Activated T-cell treated with anti-CD3 and anti-CD28 coated beads for 48 hours (primary cell): Measurements from ENCODE around the gene UBXN2A.

ENCODE experiments used
- DNase-seq: peaks from one replicate; pipeline ENCODE4 v3.0.0-alpha.2; 2020; ENCODE audit warnings: low read depth

Gene UBXN2A

GRCh38 chr2:24046930-24047702 is 106.9 kb downstream of the UBXN2A start, which contains the start of gene WDCP:
WDCP (minus strand) TSS chr2:24047391; CDS start chr2:24039494, 7,897 bp downstream.
- DNase-seq = peak; percentile 86

- no peak for DNase-seq
Measured at GRCh38 chr2:24047703-24048033, 107.4 kb downstream of the UBXN2A start.

- no peak for DNase-seq
Measured at GRCh38 chr2:24048769-24049484, 108.7 kb downstream of the UBXN2A start.

GRCh38 chr2:24049485-24050021 is 109.3 kb downstream of the UBXN2A start, which contains the start of gene FKBP1B:
FKBP1B (plus strand) TSS chr2:24049741; CDS start chr2:24049850, 109 bp downstream.
- peak; percentile 63 for DNase-seq

GRCh38 chr2:24050041-24050979 is 110.0 kb downstream of the UBXN2A start:
- no peak for DNase-seq

GRCh38 chr2:24051833-24052232 is 111.6 kb downstream of the UBXN2A start:
- no peak for DNase-seq

- DNase-seq = no peak
Measured at GRCh38 chr2:24052951-24053350, 112.7 kb downstream of the UBXN2A start.
